ENCODE data around the gene HOXA5.

GRCh38 chr7:27123477-27124053, 19.9 kb downstream of the HOXA5 start:
- TF ChIP-seq POLR2A (IDR thresholded peaks at IDR 0.05; ENCODE audit: low read depth, low read length) (no peak), POLR2AphosphoS5 (IDR thresholded peaks at IDR 0.05; ENCODE audit: low read depth, low read length) (no peak)

Measured in GM12891 (cell line).